GM18498 (cell line): ENCODE data around the gene UBASH3A.

Experiments used
- ATAC-seq: cut with Tn5 transposase; IDR thresholded peaks from one replicate; pipeline ENCODE4 v1.9.1; 2021; ENCODE audit warnings: mild to moderate bottlenecking, moderate library complexity; ENCODE audit not compliant: unreplicated experiment

The UBASH3A gene

GRCh38 chr21:42388740-42389448 is 14.8 kb upstream of the UBASH3A start:
- ATAC-seq: no peak

GRCh38 chr21:42389449-42389835 is 14.3 kb upstream of the UBASH3A start:
- ATAC-seq: no peak

- ATAC-seq: no peak
Measured at GRCh38 chr21:42390193-42390592, 13.5 kb upstream of the UBASH3A start.

GRCh38 chr21:42390696-42391095 is 13.0 kb upstream of the UBASH3A start:
- ATAC-seq: no peak

GRCh38 chr21:42391297-42391696 is 12.4 kb upstream of the UBASH3A start:
- ATAC-seq: no peak

- peak; percentile 68 for ATAC-seq
Measured at GRCh38 chr21:42392731-42393442, 10.8 kb upstream of the UBASH3A start.

- ATAC-seq: no peak
Measured at GRCh38 chr21:42393443-42393950, 10.2 kb upstream of the UBASH3A start.

- ATAC-seq: no peak
Measured at GRCh38 chr21:42395302-42395701, 8.4 kb upstream of the UBASH3A start.

- ATAC-seq: no peak
Measured at GRCh38 chr21:42395905-42396651, 7.6 kb upstream of the UBASH3A start, which contains the start of gene TMPRSS3. Gene TMPRSS3, minus strand, starts transcription at chr21:42396052. Its CDS starts 635 bp downstream, at chr21:42395417.

- no peak for ATAC-seq
Measured at GRCh38 chr21:42396799-42397745, 6.6 kb upstream of the UBASH3A start.

GRCh38 chr21:42397746-42398394 is 5.8 kb upstream of the UBASH3A start:
- no peak for ATAC-seq

- ATAC-seq: no peak
Measured at GRCh38 chr21:42398436-42399028, 5.2 kb upstream of the UBASH3A start.

GRCh38 chr21:42400525-42400924 is 3.2 kb upstream of the UBASH3A start:
- no peak for ATAC-seq

GRCh38 chr21:42401154-42401553 is 2.5 kb upstream of the UBASH3A start:
- ATAC-seq: no peak

- ATAC-seq: no peak
Measured at GRCh38 chr21:42401820-42402251, 1.9 kb upstream of the UBASH3A start.

GRCh38 chr21:42404539-42404938 is 837 bp downstream of the UBASH3A start:
- ATAC-seq: no peak

GRCh38 chr21:42405064-42406013 is 1.6 kb downstream of the UBASH3A start:
- no peak for ATAC-seq

- no peak for ATAC-seq
Measured at GRCh38 chr21:42406201-42406621, 2.5 kb downstream of the UBASH3A start.
